Type B pancreatic cell (in vitro differentiated cells): ENCODE results near the gene CYP2C9. TPM values are rescaled to one million over a fixed set of nuclear protein-coding genes. Genes with fewer than 3 reads are reported as not detected.

Experiments used
- DNase-seq: peaks from one replicate; pipeline ENCODE4 v3.0.0; 2021; ENCODE audit warnings: mixed read lengths; ENCODE audit not compliant: unreplicated experiment; ENCODE audit errors: extremely low spot score
- H3K27ac Mint-ChIP-seq: 2 replicates; pipeline ENCODE4 v1.8.0; 2021; ENCODE audit warnings: mild to moderate bottlenecking, mixed read lengths
- H3K27me3 Mint-ChIP-seq: 2 replicates; pipeline ENCODE4 v1.8.0; 2021; ENCODE audit warnings: mixed read lengths
- H3K36me3 Mint-ChIP-seq: 2 replicates; pipeline ENCODE4 v1.8.0; 2021; ENCODE audit warnings: mixed read lengths
- H3K4me1 Mint-ChIP-seq: one replicate; pipeline ENCODE4 v1.8.0; 2021; ENCODE audit warnings: mixed read lengths; ENCODE audit not compliant: unreplicated experiment
- H3K4me3 Mint-ChIP-seq: 2 replicates; pipeline ENCODE4 v1.8.0; 2021; ENCODE audit warnings: mild to moderate bottlenecking, mixed read lengths
- H3K9me3 Mint-ChIP-seq: 2 replicates; pipeline ENCODE4 v1.8.0; 2021; ENCODE audit warnings: mixed read lengths
- total RNA-seq: library from RNA; stranded (reverse); gene quantifications from 2 replicates; pipeline ENCODE4 v1.2.1, GENCODE V29; 2021; ENCODE audit warnings: low replicate concordance
- TF ChIP-seq, protein P1 (sequence below): fragments of 200-600 bp; sonication (generic); conservative IDR thresholded peaks from 2 replicates; pipeline ENCODE4 v1.5.0; 2021; ENCODE audit warnings: antibody characterized with exemption, mild to moderate bottlenecking

CYP2C9 gene
- total RNA-seq, 1 donor from 2014 or later, result 1.5 TPM

DNA sequence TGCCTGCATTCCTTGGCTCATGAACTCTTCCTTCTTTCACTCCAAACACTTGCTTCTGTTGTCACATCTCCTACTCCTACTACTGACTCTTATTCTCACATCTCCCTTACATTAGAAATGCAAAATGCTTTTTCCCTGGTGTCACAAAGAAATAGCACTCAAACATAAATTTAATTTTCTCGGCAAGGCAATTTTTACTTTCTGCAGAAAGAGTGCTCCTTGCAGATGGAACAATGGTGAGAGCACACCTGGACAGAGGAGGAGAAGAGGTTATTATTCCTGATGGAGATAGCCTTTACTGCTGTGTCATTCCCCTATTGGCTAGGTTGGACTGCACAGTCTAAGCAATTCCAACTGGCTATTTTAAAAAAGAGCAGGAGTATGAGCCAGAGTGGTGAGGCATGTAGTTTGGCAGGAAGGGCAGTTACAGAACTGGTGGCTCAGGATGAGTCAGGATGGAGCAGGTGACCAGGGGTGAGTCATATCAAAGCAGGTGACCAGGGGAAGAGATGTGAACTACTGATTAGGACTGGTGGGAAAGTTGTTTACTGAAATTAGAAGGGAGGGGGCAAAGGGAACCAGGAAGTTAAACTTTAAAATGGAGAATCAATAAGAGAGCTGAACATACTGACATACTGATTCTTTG is 52.9 kb downstream of the CYP2C9 start:
- no peak for DNase-seq
- no peaks in the 10 kb centered on the region for H3K4me1 Mint-ChIP-seq
- H3K27ac Mint-ChIP-seq, result peak overlapping the region; percentile 42
- TF ChIP-seq, protein P1, sequence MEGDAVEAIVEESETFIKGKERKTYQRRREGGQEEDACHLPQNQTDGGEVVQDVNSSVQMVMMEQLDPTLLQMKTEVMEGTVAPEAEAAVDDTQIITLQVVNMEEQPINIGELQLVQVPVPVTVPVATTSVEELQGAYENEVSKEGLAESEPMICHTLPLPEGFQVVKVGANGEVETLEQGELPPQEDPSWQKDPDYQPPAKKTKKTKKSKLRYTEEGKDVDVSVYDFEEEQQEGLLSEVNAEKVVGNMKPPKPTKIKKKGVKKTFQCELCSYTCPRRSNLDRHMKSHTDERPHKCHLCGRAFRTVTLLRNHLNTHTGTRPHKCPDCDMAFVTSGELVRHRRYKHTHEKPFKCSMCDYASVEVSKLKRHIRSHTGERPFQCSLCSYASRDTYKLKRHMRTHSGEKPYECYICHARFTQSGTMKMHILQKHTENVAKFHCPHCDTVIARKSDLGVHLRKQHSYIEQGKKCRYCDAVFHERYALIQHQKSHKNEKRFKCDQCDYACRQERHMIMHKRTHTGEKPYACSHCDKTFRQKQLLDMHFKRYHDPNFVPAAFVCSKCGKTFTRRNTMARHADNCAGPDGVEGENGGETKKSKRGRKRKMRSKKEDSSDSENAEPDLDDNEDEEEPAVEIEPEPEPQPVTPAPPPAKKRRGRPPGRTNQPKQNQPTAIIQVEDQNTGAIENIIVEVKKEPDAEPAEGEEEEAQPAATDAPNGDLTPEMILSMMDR, result no peak
- H3K27me3 Mint-ChIP-seq, result no peaks in the 10 kb centered on the region
- H3K9me3 Mint-ChIP-seq, result peaks cover 10% of the 10 kb centered on the region
- no peaks in the 10 kb centered on the region for H3K36me3 Mint-ChIP-seq
- no peak overlapping the region for H3K4me3 Mint-ChIP-seq

DNA sequence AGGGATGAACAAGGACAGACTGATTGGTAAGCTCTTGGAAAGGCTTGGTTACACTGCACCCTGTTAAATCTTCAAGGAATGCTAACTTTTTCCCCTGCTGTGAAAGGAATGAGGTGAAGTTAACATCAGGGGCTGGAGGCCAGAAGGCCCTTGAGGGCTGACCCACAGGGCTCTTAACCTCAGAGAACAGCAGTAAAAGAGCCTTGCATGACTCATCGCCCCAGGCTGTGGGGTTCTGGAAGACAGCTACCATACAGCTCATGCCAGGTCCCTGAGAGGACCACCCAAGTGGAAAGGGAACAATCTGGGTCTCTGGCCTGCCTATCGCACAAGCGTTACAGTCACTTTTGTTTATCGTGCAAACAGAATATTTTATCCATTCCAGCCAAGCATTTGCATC is 54.4 kb downstream of the CYP2C9 start:
- H3K27me3 Mint-ChIP-seq, result no peaks in the 10 kb centered on the region
- DNase-seq, result no peak
- H3K27ac Mint-ChIP-seq, result no peak overlapping the region
- TF ChIP-seq, protein P1, result no peak
- no peak overlapping the region for H3K4me3 Mint-ChIP-seq
- peaks cover 10% of the 10 kb centered on the region for H3K9me3 Mint-ChIP-seq
- no peaks in the 10 kb centered on the region for H3K4me1 Mint-ChIP-seq
- H3K36me3 Mint-ChIP-seq, result no peaks in the 10 kb centered on the region

- H3K27ac Mint-ChIP-seq, result no peak overlapping the region
- no peaks in the 10 kb centered on the region for H3K36me3 Mint-ChIP-seq
- TF ChIP-seq, protein P1, result no peak
- H3K4me3 Mint-ChIP-seq, result no peak overlapping the region
- DNase-seq, result no peak
- no peaks in the 10 kb centered on the region for H3K27me3 Mint-ChIP-seq
- no peaks in the 10 kb centered on the region for H3K9me3 Mint-ChIP-seq
- H3K4me1 Mint-ChIP-seq, result no peaks in the 10 kb centered on the region
These were observed 59.3 kb downstream of the CYP2C9 start for GRCh38 chr10:94997741-94998174.

DNA sequence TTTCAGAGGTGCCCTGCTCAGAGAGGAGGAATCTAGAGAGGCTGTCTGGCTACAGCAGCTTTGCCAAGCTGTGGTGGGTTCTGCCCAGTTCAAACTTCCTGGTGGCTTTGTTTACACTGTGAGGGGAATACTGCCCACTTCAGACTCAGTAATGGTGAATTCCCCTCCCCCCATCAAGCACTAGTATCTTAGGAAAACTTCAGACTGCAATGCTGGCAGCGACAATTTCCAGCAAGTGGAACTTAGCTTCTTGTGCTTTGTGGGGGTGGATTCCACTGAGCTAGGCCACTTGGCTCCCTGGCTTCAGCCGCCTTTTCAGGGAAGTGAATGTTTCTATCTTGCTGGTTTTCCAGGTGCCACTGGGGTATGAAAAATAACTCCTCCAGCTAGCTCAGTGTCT is 88.0 kb downstream of the CYP2C9 start:
- H3K9me3 Mint-ChIP-seq, result no peaks in the 10 kb centered on the region
- H3K4me3 Mint-ChIP-seq, result no peak overlapping the region
- no peak for DNase-seq
- H3K4me1 Mint-ChIP-seq, result no peaks in the 10 kb centered on the region
- no peak overlapping the region for H3K27ac Mint-ChIP-seq
- TF ChIP-seq, protein P1, result no peak
- no peaks in the 10 kb centered on the region for H3K36me3 Mint-ChIP-seq
- H3K27me3 Mint-ChIP-seq, result no peaks in the 10 kb centered on the region

DNA sequence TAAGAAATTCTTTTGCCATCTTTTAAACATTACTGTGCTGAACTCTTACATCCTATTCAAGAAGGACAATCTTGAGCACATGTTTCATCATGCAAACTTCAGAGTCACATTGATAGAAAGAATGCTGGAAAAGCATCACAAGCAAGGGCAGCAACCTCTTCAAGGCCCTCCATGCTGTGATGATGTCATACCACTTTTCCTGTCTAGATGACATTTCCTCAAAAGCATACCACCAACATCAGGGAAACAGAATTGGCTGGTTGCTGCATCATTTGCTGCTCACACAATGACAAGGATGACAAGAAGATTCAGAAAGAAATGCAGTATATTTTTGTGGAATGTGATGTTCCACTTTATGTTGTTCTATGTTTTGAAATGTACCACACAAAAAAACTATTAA is 93.2 kb downstream of the CYP2C9 start:
- Mint-ChIP-seq H3K36me3 (no peaks in the 10 kb centered on the region), H3K27ac (no peak overlapping the region), H3K4me3 (no peak overlapping the region), H3K27me3 (no peaks in the 10 kb centered on the region), H3K4me1 (no peaks in the 10 kb centered on the region), H3K9me3 (no peaks in the 10 kb centered on the region)
- DNase-seq, result no peak
- TF ChIP-seq, protein P1, result no peak

DNA sequence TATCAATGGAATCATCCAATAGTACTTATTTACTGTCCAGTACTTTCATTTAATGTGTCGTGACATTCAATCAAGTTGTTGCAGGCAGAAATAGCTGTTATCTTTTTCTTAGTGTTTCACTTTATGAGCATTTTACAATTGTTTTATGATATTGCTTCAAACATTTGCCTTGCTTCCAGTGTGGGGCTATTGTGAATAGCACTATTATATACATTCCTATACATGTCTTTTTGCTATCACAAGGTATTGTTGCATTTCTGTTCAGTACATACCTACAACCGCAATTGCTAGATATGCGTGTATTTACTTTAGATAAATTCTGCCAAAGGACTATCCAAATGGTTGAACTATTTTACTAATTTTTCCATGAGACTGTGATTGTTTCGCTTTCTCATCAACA is 95.9 kb downstream of the CYP2C9 start:
- no peak overlapping the region for H3K4me3 Mint-ChIP-seq
- no peaks in the 10 kb centered on the region for H3K4me1 Mint-ChIP-seq
- no peaks in the 10 kb centered on the region for H3K9me3 Mint-ChIP-seq
- no peak for DNase-seq
- H3K36me3 Mint-ChIP-seq, result no peaks in the 10 kb centered on the region
- no peaks in the 10 kb centered on the region for H3K27me3 Mint-ChIP-seq
- TF ChIP-seq, protein P1, result no peak
- no peak overlapping the region for H3K27ac Mint-ChIP-seq
